ENCODE results near the gene ARHGAP23.

The ARHGAP23 gene

DNA sequence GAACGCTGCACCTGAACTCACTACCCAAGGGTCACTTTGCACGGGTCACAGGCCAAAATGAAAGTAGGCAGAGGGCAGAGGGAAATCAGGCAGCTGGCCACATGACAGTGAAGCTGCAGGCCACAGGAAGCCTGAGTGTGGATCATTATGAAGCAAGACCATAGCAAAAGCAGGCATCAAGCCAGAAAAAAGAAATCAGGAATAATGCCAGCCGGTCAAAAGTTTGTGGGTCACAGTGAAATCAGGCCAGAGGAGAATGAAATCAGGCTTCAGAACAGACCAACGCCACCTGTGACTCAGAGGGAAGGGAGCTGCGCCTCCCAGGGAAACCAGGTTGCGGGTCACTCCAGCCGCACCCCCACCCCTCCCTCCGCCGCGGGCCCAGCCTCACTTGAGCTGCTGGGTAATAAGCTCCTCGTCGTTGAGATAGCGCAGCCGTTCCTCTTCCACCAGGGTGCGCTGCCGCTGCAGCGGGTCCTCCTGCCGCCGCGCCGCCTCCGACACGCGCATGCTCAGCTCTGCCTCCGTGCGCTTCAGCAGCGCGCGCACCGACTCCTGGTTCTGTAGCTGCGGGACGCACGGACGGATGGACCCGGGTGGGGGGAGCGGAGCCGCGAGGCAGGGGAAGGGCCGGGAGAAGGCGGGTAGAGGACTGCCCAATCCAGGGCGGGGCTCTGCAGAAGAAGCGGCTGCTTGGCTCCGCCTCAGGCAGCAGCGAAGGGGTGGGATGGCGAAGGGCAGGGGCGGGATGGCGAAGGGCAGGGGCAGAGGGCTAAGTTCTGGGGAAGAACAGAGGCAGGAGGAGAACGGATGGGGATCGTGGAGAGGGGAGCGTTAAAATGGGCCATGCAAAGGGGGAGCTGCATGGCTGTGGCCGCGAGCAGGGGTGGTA lies 129.8 kb downstream of the ARHGAP23 start:
- Histone ChIP-seq H3K9ac (ENCODE audit: low read length) (peak overlapping the region; percentile 28), H3K79me2 (ENCODE audit: control insufficient read depth, insufficient read depth, low read length) (no peaks in the 10 kb centered on the region), H2BK120ac (ENCODE audit: low read depth, low read length) (no peak overlapping the region), H3K4me3 (ENCODE audit: low read length) (peak overlapping the region; percentile 9), H4K5ac (ENCODE audit: low read length) (no peak overlapping the region), H3K4me1 (ENCODE audit: control insufficient read depth, low read depth, low read length) (peaks cover 7% of the 10 kb centered on the region), H2AK5ac (ENCODE audit: low read length) (no peak overlapping the region), H3K36me3 (ENCODE audit: control insufficient read depth, insufficient read depth, low read length) (no peaks in the 10 kb centered on the region), H4K8ac (ENCODE audit: low read depth, low read length) (no peak overlapping the region), H3K4me2 (ENCODE audit: low read length) (peak overlapping the region; percentile 74), H2BK5ac (ENCODE audit: low read length) (no peak overlapping the region), H2BK15ac (replicated peaks; ENCODE audit: low read depth) (no peak overlapping the region), H3K18ac (ENCODE audit: low read length) (no peak overlapping the region), H3K27me3 (ENCODE audit: insufficient read depth, low read length, poor library complexity) (peaks cover 26% of the 10 kb centered on the region), H3K27ac (ENCODE audit: low read depth, low read length) (no peak overlapping the region), H3K23ac (ENCODE audit: low read length) (no peak overlapping the region), H3K79me1 (ENCODE audit: low read length) (no peaks in the 10 kb centered on the region), H3K4ac (ENCODE audit: low read depth, low read length) (no peak overlapping the region), H3K56ac (ENCODE audit: low read length) (peak overlapping the region; percentile 74)
- WGBS (ENCODE audit: extremely low coverage, insufficient coverage, low lambda C conversion rate), result no CpG with 5 or more reads among the region's 52 CpGs
- DNase-seq, result peak; percentile 97

DNA sequence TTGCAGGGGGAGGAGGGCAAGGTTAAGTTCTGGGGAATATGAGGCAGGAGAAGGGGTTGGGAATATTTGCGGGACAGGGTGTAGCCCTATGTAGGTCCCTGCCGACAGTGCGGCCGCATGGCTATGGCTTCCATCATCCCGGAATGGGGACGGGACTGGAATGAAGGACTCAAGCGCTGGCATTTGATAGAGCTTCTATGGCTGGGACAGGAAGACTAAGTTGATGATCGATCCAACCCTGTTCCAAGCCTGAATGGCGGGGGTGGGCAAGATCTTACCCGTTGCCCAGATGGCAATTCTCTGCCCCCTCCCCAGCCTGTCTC lies 130.4 kb downstream of the ARHGAP23 start:
- H4K5ac ChIP-seq (ENCODE audit: low read length), result no peak overlapping the region
- no peaks in the 10 kb centered on the region for H3K36me3 ChIP-seq (ENCODE audit: control insufficient read depth, insufficient read depth, low read length)
- H2BK5ac ChIP-seq (ENCODE audit: low read length), result no peak overlapping the region
- H3K4me2 ChIP-seq (ENCODE audit: low read length), result peak overlapping the region; percentile 74
- no CpG with 5 or more reads among the region's 10 CpGs for WGBS (ENCODE audit: extremely low coverage, insufficient coverage, low lambda C conversion rate)
- H3K4ac ChIP-seq (ENCODE audit: low read depth, low read length), result no peak overlapping the region
- peak overlapping the region; percentile 74 for H3K56ac ChIP-seq (ENCODE audit: low read length)
- H3K4me1 ChIP-seq (ENCODE audit: control insufficient read depth, low read depth, low read length), result peaks cover 9% of the 10 kb centered on the region
- DNase-seq, result no peak
- no peak overlapping the region for H2AK5ac ChIP-seq (ENCODE audit: low read length)
- peaks cover 26% of the 10 kb centered on the region for H3K27me3 ChIP-seq (ENCODE audit: insufficient read depth, low read length, poor library complexity)
- H2BK120ac ChIP-seq (ENCODE audit: low read depth, low read length), result no peak overlapping the region
- no peak overlapping the region for H3K23ac ChIP-seq (ENCODE audit: low read length)
- no peak overlapping the region for H3K27ac ChIP-seq (ENCODE audit: low read depth, low read length)
- H4K8ac ChIP-seq (ENCODE audit: low read depth, low read length), result no peak overlapping the region
- no peaks in the 10 kb centered on the region for H3K79me2 ChIP-seq (ENCODE audit: control insufficient read depth, insufficient read depth, low read length)
- no peaks in the 10 kb centered on the region for H3K79me1 ChIP-seq (ENCODE audit: low read length)
- H3K18ac ChIP-seq (ENCODE audit: low read length), result no peak overlapping the region
- H3K9ac ChIP-seq (ENCODE audit: low read length), result peak overlapping the region; percentile 28
- peak overlapping the region; percentile 9 for H3K4me3 ChIP-seq (ENCODE audit: low read length)
- no peak overlapping the region for H2BK15ac ChIP-seq (replicated peaks; ENCODE audit: low read depth)

DNA sequence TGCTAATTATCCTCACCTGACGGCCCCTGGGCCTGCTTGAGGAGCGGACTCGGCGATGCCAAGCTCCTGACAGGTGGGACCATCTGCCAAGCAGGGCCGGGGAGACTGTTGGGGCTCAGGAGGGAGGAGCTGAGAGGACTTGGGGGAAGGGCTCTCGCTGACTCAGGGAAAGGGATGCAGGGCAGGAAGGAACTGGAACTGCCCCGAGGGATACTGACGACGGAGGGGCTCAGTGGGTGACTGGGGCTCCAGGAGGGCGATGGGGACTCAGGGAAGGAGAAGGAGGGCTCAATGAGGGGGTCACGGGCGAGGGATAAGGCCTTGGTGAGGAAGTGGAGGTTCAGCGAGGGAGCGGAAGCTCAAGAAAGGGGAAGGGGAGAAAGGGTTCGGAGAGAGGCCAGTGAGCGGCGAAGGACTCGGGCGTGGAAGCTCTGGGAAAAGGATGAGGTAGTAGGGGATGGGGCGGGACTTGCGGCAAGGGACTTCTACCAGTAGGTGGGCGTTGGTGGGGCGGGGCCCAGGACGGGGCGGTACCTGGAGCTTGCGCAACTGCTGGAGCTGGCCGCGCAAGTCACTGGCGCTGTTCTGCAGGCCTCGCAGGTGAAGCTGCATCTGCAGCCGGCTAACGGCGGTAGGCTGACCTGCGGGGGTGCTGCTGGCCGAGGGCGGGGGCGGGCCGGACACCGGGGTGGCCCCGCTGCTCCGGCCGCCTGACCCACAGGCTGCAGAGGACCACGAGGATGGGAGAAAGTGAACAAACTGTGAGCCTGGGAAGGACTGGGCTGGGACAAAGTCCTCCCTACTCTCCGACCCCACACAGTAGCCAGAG lies 131.0 kb downstream of the ARHGAP23 start:
- H3K56ac ChIP-seq (ENCODE audit: low read length), result peak overlapping the region; percentile 74
- H3K23ac ChIP-seq (ENCODE audit: low read length), result no peak overlapping the region
- H2AK5ac ChIP-seq (ENCODE audit: low read length), result no peak overlapping the region
- DNase-seq, result peak; percentile 96
- no peak overlapping the region for H2BK15ac ChIP-seq (replicated peaks; ENCODE audit: low read depth)
- H3K79me2 ChIP-seq (ENCODE audit: control insufficient read depth, insufficient read depth, low read length), result no peaks in the 10 kb centered on the region
- no peak overlapping the region for H4K5ac ChIP-seq (ENCODE audit: low read length)
- H3K4ac ChIP-seq (ENCODE audit: low read depth, low read length), result no peak overlapping the region
- H3K27ac ChIP-seq (ENCODE audit: low read depth, low read length), result no peak overlapping the region
- H3K36me3 ChIP-seq (ENCODE audit: control insufficient read depth, insufficient read depth, low read length), result no peaks in the 10 kb centered on the region
- H4K8ac ChIP-seq (ENCODE audit: low read depth, low read length), result no peak overlapping the region
- peak overlapping the region; percentile 28 for H3K9ac ChIP-seq (ENCODE audit: low read length)
- H3K79me1 ChIP-seq (ENCODE audit: low read length), result no peaks in the 10 kb centered on the region
- H3K27me3 ChIP-seq (ENCODE audit: insufficient read depth, low read length, poor library complexity), result peaks cover 28% of the 10 kb centered on the region
- H3K18ac ChIP-seq (ENCODE audit: low read length), result no peak overlapping the region
- H3K4me3 ChIP-seq (ENCODE audit: low read length), result peak overlapping the region; percentile 24
- H3K4me2 ChIP-seq (ENCODE audit: low read length), result peak overlapping the region; percentile 74
- peaks cover 9% of the 10 kb centered on the region for H3K4me1 ChIP-seq (ENCODE audit: control insufficient read depth, low read depth, low read length)
- no CpG with 5 or more reads among the region's 44 CpGs for WGBS (ENCODE audit: extremely low coverage, insufficient coverage, low lambda C conversion rate)
- H2BK5ac ChIP-seq (ENCODE audit: low read length), result no peak overlapping the region
- H2BK120ac ChIP-seq (ENCODE audit: low read depth, low read length), result no peak overlapping the region

DNA sequence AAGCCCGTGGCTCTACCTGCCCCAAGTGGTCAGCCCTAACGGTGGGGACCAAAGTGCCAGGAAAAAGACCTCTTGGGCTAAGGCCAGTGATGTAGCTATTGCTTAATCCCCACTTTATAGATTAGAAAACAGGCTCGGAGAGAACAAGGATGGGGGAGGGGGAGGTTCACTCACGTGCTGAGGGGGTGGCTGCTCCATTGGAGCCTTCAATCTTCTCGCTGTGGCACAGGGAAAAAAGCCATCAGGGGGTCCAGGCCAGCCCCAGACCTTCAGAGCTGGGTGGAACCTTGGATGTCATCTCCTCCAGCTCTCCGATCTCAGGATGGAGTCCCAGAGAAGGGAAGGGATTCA lies 131.6 kb downstream of the ARHGAP23 start:
- peaks cover 30% of the 10 kb centered on the region for H3K27me3 ChIP-seq (ENCODE audit: insufficient read depth, low read length, poor library complexity)
- H4K5ac ChIP-seq (ENCODE audit: low read length), result no peak overlapping the region
- WGBS (ENCODE audit: extremely low coverage, insufficient coverage, low lambda C conversion rate), result no CpG with 5 or more reads among the region's 6 CpGs
- no peak overlapping the region for H3K23ac ChIP-seq (ENCODE audit: low read length)
- no peak overlapping the region for H2AK5ac ChIP-seq (ENCODE audit: low read length)
- H3K27ac ChIP-seq (ENCODE audit: low read depth, low read length), result no peak overlapping the region
- peaks cover 11% of the 10 kb centered on the region for H3K4me1 ChIP-seq (ENCODE audit: control insufficient read depth, low read depth, low read length)
- H2BK15ac ChIP-seq (replicated peaks; ENCODE audit: low read depth), result no peak overlapping the region
- H3K79me2 ChIP-seq (ENCODE audit: control insufficient read depth, insufficient read depth, low read length), result no peaks in the 10 kb centered on the region
- H3K4me3 ChIP-seq (ENCODE audit: low read length), result no peak overlapping the region
- H3K9ac ChIP-seq (ENCODE audit: low read length), result no peak overlapping the region
- no peak overlapping the region for H3K4ac ChIP-seq (ENCODE audit: low read depth, low read length)
- H3K79me1 ChIP-seq (ENCODE audit: low read length), result no peaks in the 10 kb centered on the region
- H2BK120ac ChIP-seq (ENCODE audit: low read depth, low read length), result no peak overlapping the region
- H2BK5ac ChIP-seq (ENCODE audit: low read length), result no peak overlapping the region
- no peak overlapping the region for H3K4me2 ChIP-seq (ENCODE audit: low read length)
- no peak overlapping the region for H4K8ac ChIP-seq (ENCODE audit: low read depth, low read length)
- DNase-seq, result no peak
- H3K36me3 ChIP-seq (ENCODE audit: control insufficient read depth, insufficient read depth, low read length), result no peaks in the 10 kb centered on the region
- no peak overlapping the region for H3K18ac ChIP-seq (ENCODE audit: low read length)
- no peak overlapping the region for H3K56ac ChIP-seq (ENCODE audit: low read length)

DNA sequence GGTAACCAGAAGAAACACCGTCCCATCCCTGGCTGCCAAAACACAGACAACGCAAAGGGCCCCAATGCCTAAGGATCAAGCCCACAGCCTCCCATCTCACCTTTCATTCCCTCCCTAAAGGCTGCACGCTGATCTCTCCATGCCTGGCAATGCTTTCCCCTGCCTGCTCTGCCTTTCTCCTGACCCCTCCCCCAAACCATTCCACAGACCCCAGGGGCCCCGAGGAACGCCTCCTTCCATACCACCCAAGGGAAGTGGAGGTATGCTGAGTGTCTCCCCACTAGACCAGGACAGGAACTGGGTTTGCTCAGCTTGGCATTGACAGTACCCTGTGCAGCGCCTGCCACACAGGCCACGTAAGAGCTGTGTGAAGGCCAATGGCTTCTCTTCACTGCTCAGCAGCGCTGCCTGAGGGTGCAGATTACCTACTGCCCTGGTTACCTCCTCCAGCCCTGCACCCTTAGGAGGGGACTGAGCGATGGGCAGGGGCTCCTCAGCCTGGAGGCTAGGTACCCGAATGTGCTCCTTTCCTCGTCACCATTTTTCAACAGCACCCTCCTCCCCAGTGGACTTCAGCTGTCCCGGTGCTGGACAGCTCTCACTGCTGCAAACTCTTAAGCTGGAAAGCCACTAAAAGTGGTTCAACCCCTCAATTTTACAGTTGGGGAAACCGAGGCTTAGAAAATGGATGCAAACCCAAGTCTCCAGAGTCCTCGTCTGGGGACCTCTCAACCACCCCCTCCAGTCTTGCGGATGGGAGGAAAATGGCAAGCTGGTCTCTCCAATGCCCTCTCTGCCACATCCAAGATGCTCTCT lies 132.4 kb downstream of the ARHGAP23 start:
- Histone ChIP-seq H3K27ac (ENCODE audit: low read depth, low read length) (no peak overlapping the region), H3K4me1 (ENCODE audit: control insufficient read depth, low read depth, low read length) (peaks cover 12% of the 10 kb centered on the region), H2BK120ac (ENCODE audit: low read depth, low read length) (no peak overlapping the region), H3K18ac (ENCODE audit: low read length) (no peak overlapping the region), H3K79me2 (ENCODE audit: control insufficient read depth, insufficient read depth, low read length) (no peaks in the 10 kb centered on the region), H2AK5ac (ENCODE audit: low read length) (no peak overlapping the region), H2BK15ac (replicated peaks; ENCODE audit: low read depth) (no peak overlapping the region), H4K8ac (ENCODE audit: low read depth, low read length) (no peak overlapping the region), H2BK5ac (ENCODE audit: low read length) (no peak overlapping the region), H3K36me3 (ENCODE audit: control insufficient read depth, insufficient read depth, low read length) (no peaks in the 10 kb centered on the region), H3K23ac (ENCODE audit: low read length) (no peak overlapping the region), H3K9ac (ENCODE audit: low read length) (no peak overlapping the region), H3K79me1 (ENCODE audit: low read length) (no peaks in the 10 kb centered on the region), H3K4ac (ENCODE audit: low read depth, low read length) (no peak overlapping the region), H3K4me3 (ENCODE audit: low read length) (no peak overlapping the region), H4K5ac (ENCODE audit: low read length) (no peak overlapping the region), H3K56ac (ENCODE audit: low read length) (no peak overlapping the region), H3K4me2 (ENCODE audit: low read length) (no peak overlapping the region), H3K27me3 (ENCODE audit: insufficient read depth, low read length, poor library complexity) (peaks cover 32% of the 10 kb centered on the region)
- peak; percentile 57 for DNase-seq
- WGBS (ENCODE audit: extremely low coverage, insufficient coverage, low lambda C conversion rate), result no CpG with 5 or more reads among the region's 15 CpGs
